GM21576 (cell line): ENCODE data around the gene SCYGR8.

Experiments
- ATAC-seq: cut with Tn5 transposase; IDR thresholded peaks from one replicate; pipeline ENCODE4 v1.9.1; 2021; ENCODE audit warnings: mild to moderate bottlenecking, moderate library complexity; ENCODE audit not compliant: unreplicated experiment

The SCYGR8 gene

GRCh38 chr2:227759411-227760118 is 13.9 kb downstream of the SCYGR8 start:
- ATAC-seq = no peak

- ATAC-seq = no peak
Measured at GRCh38 chr2:227761740-227762476, 16.2 kb downstream of the SCYGR8 start.

GRCh38 chr2:227765788-227766372 is 20.2 kb downstream of the SCYGR8 start:
- ATAC-seq = no peak

- peak; percentile 99 for ATAC-seq
Measured at GRCh38 chr2:227766373-227766883, 20.7 kb downstream of the SCYGR8 start.

GRCh38 chr2:227767830-227768229 is 22.1 kb downstream of the SCYGR8 start:
- no peak for ATAC-seq

- ATAC-seq = no peak
Measured at GRCh38 chr2:227772197-227772661, 26.5 kb downstream of the SCYGR8 start.

- no peak for ATAC-seq
Measured at GRCh38 chr2:227772932-227773331, 27.2 kb downstream of the SCYGR8 start.

GRCh38 chr2:227774011-227774624 is 28.4 kb downstream of the SCYGR8 start:
- no peak for ATAC-seq

- ATAC-seq = no peak
Measured at GRCh38 chr2:227774895-227775842, 29.5 kb downstream of the SCYGR8 start.

- ATAC-seq = no peak
Measured at GRCh38 chr2:227780981-227781615, 35.4 kb downstream of the SCYGR8 start.

GRCh38 chr2:227781841-227782240 is 36.1 kb downstream of the SCYGR8 start:
- ATAC-seq = no peak

GRCh38 chr2:227782804-227783203 is 37.1 kb downstream of the SCYGR8 start:
- no peak for ATAC-seq

- peak; percentile 99 for ATAC-seq
Measured at GRCh38 chr2:227783404-227784138, 37.9 kb downstream of the SCYGR8 start.

- ATAC-seq = no peak
Measured at GRCh38 chr2:227785293-227785692, 39.6 kb downstream of the SCYGR8 start.

- ATAC-seq = no peak
Measured at GRCh38 chr2:227788561-227789018, 42.9 kb downstream of the SCYGR8 start.

GRCh38 chr2:227789803-227790202 is 44.1 kb downstream of the SCYGR8 start:
- ATAC-seq = no peak

- no peak for ATAC-seq
Measured at GRCh38 chr2:227793148-227793712, 47.5 kb downstream of the SCYGR8 start.
